Mesendoderm (in vitro differentiated cells): ENCODE results near the gene KIDINS220.

Experiments used
- DNase-seq: peaks from one replicate; pipeline ENCODE4 v3.0.0; 2013
- H2AK5ac ChIP-seq: 2 replicates; pipeline ENCODE4 v1.6.1; 2013; ENCODE audit warnings: low read length, inconsistent platforms
- H2BK120ac ChIP-seq: 2 replicates; pipeline ENCODE4 v1.6.1; 2013; ENCODE audit warnings: low read depth, mild to moderate bottlenecking, low read length, moderate library complexity, mixed read lengths
- H2BK15ac ChIP-seq: replicated peaks from 2 replicates; pipeline ENCODE4 v1.6.1; 2013; ENCODE audit warnings: low read depth, mild to moderate bottlenecking, moderate library complexity
- H2BK5ac ChIP-seq: 2 replicates; pipeline ENCODE4 v1.6.1; 2013; ENCODE audit warnings: low read length, inconsistent platforms
- H3K18ac ChIP-seq: 2 replicates; pipeline ENCODE4 v1.6.1; 2013; ENCODE audit warnings: mild to moderate bottlenecking, low read length, mixed read lengths
- H3K23ac ChIP-seq: one replicate; pipeline ENCODE4 v1.6.1; 2013; ENCODE audit warnings: low read length
- H3K27ac ChIP-seq: 2 replicates; pipeline ENCODE4 v1.5.1; 2013; ENCODE audit warnings: low read depth, mild to moderate bottlenecking, inconsistent platforms, low read length, moderate library complexity
- H3K27me3 ChIP-seq: 2 replicates; pipeline ENCODE4 v1.6.1; 2013; ENCODE audit warnings: low read length, control low read depth, mild to moderate bottlenecking, inconsistent platforms; ENCODE audit not compliant: insufficient read depth, poor library complexity
- H3K36me3 ChIP-seq: 2 replicates; pipeline ENCODE4 v1.6.1; 2013; ENCODE audit warnings: low read length, inconsistent platforms; ENCODE audit not compliant: control insufficient read depth, insufficient read depth
- H3K4ac ChIP-seq: one replicate; pipeline ENCODE4 v1.6.1; 2013; ENCODE audit warnings: low read depth, mild to moderate bottlenecking, low read length, moderate library complexity
- H3K4me1 ChIP-seq: 2 replicates; pipeline ENCODE4 v1.6.1; 2013; ENCODE audit warnings: low read depth, low read length, inconsistent platforms; ENCODE audit not compliant: control insufficient read depth
- H3K4me2 ChIP-seq: 2 replicates; pipeline ENCODE4 v1.6.1; 2013; ENCODE audit warnings: low read length
- H3K4me3 ChIP-seq: 2 replicates; pipeline ENCODE4 v1.5.1; 2013; ENCODE audit warnings: mild to moderate bottlenecking, low read length
- H3K56ac ChIP-seq: one replicate; pipeline ENCODE4 v1.6.1; 2013; ENCODE audit warnings: low read length
- H3K79me1 ChIP-seq: 2 replicates; pipeline ENCODE4 v1.6.1; 2013; ENCODE audit warnings: low read length, inconsistent platforms
- H3K79me2 ChIP-seq: 2 replicates; pipeline ENCODE4 v1.6.1; 2013; ENCODE audit warnings: mild to moderate bottlenecking, low read length; ENCODE audit not compliant: control insufficient read depth, insufficient read depth
- H3K9ac ChIP-seq: 2 replicates; pipeline ENCODE4 v1.6.1; 2013; ENCODE audit warnings: low read length, inconsistent platforms
- H4K5ac ChIP-seq: one replicate; pipeline ENCODE4 v1.6.1; 2013; ENCODE audit warnings: low read length
- H4K8ac ChIP-seq: one replicate; pipeline ENCODE4 v1.6.1; 2013; ENCODE audit warnings: low read depth, mild to moderate bottlenecking, control low read depth, low read length, moderate library complexity
- WGBS: extraction: QIAGEN DNeasy Blood & Tissue Kit; methylation state at CpG from one replicate; pipeline ENCODE4 v1.1.7; 2013; ENCODE audit warnings: low lambda C conversion rate, missing lambda C conversion rate; ENCODE audit not compliant: insufficient coverage; ENCODE audit errors: extremely low coverage; 5-methylcytosine and 5-hydroxymethylcytosine counted together

The KIDINS220 gene

DNA sequence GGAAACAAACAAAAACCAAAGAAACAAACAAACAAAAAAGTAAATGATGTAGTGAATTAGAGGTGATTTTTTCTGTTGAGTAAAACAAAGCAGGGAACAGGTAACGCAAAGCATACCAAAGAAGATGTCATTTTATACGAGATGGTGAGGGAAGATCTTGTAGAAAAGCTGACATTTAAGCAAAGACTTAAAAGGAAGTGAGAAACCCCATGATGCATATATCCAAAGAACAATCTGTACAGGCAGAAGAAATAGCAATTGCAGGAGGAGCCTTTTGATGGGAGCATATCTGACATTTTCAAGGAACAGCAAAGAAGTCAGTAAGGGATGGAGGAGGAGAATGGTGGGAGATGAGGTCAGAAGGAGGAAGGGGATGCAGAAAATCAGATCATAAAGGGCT lies 63.0 kb downstream of the KIDINS220 start:
- H3K18ac ChIP-seq, result no peak overlapping the region
- no peak overlapping the region for H3K4me3 ChIP-seq
- H3K36me3 ChIP-seq, result no peaks in the 10 kb centered on the region
- WGBS, result no CpG with 5 or more reads among the region's 2 CpGs
- no peaks in the 10 kb centered on the region for H3K27me3 ChIP-seq
- H3K79me2 ChIP-seq, result no peaks in the 10 kb centered on the region
- H2BK120ac ChIP-seq, result no peak overlapping the region
- DNase-seq, result no peak
- no peak overlapping the region for H2BK15ac ChIP-seq
- no peak overlapping the region for H2AK5ac ChIP-seq
- H3K4me1 ChIP-seq, result no peaks in the 10 kb centered on the region
- H3K9ac ChIP-seq, result no peak overlapping the region
- H4K5ac ChIP-seq, result no peak overlapping the region
- H3K27ac ChIP-seq, result no peak overlapping the region
- H3K79me1 ChIP-seq, result no peaks in the 10 kb centered on the region
- H3K4ac ChIP-seq, result no peak overlapping the region
- no peak overlapping the region for H3K23ac ChIP-seq
- no peak overlapping the region for H2BK5ac ChIP-seq
- no peak overlapping the region for H3K4me2 ChIP-seq
- H4K8ac ChIP-seq, result no peak overlapping the region
- H3K56ac ChIP-seq, result no peak overlapping the region

GRCh38 chr2:8767324-8767723 lies 70.1 kb downstream of the KIDINS220 start:
- Histone ChIP-seq H3K27ac (no peak overlapping the region), H2BK120ac (no peak overlapping the region), H3K56ac (no peak overlapping the region), H2BK5ac (no peak overlapping the region), H3K9ac (no peak overlapping the region), H3K79me1 (no peaks in the 10 kb centered on the region), H3K79me2 (no peaks in the 10 kb centered on the region), H3K4me3 (no peak overlapping the region), H3K36me3 (no peaks in the 10 kb centered on the region), H2BK15ac (no peak overlapping the region), H3K18ac (no peak overlapping the region), H4K5ac (no peak overlapping the region), H3K4me1 (no peaks in the 10 kb centered on the region), H2AK5ac (no peak overlapping the region), H3K4ac (no peak overlapping the region), H3K23ac (no peak overlapping the region), H3K4me2 (no peak overlapping the region), H4K8ac (no peak overlapping the region), H3K27me3 (no peaks in the 10 kb centered on the region)
- no CpG with 5 or more reads among the region's 1 CpG for WGBS
- no peak for DNase-seq

- DNase-seq, result peak; percentile 40
- H3K23ac ChIP-seq, result no peak overlapping the region
Observed at GRCh38 chr2:8761529-8762164, 75.8 kb downstream of the KIDINS220 start.

GRCh38 chr2:8756716-8757115 lies 80.7 kb downstream of the KIDINS220 start:
- H4K5ac ChIP-seq, result no peak overlapping the region
- H3K79me2 ChIP-seq, result no peaks in the 10 kb centered on the region
- no peak overlapping the region for H2AK5ac ChIP-seq
- WGBS, result no CpG with 5 or more reads among the region's 5 CpGs
- H3K56ac ChIP-seq, result no peak overlapping the region
- H2BK15ac ChIP-seq, result no peak overlapping the region
- no peak overlapping the region for H3K9ac ChIP-seq
- no peaks in the 10 kb centered on the region for H3K36me3 ChIP-seq
- H2BK5ac ChIP-seq, result no peak overlapping the region
- H3K18ac ChIP-seq, result no peak overlapping the region
- no peak overlapping the region for H3K4me3 ChIP-seq
- H3K4me2 ChIP-seq, result no peak overlapping the region
- no peak overlapping the region for H3K4ac ChIP-seq
- no peak overlapping the region for H3K23ac ChIP-seq
- H4K8ac ChIP-seq, result no peak overlapping the region
- H3K27me3 ChIP-seq, result no peaks in the 10 kb centered on the region
- no peaks in the 10 kb centered on the region for H3K79me1 ChIP-seq
- no peak overlapping the region for H3K27ac ChIP-seq
- no peaks in the 10 kb centered on the region for H3K4me1 ChIP-seq
- no peak for DNase-seq
- H2BK120ac ChIP-seq, result no peak overlapping the region

More at GRCh38 chr2:8761529-8762164, 75.8 kb downstream of the KIDINS220 start:
- H2BK5ac ChIP-seq, result no peak overlapping the region
- no peak overlapping the region for H3K4me3 ChIP-seq
- whole genome bisulfite sequencing, result no CpG with 5 or more reads among the region's 1 CpG
- H3K79me1 ChIP-seq, result no peaks in the 10 kb centered on the region
- no peak overlapping the region for H4K5ac ChIP-seq
- H3K9ac ChIP-seq, result no peak overlapping the region
- H3K18ac ChIP-seq, result no peak overlapping the region
- H2AK5ac ChIP-seq, result no peak overlapping the region
- no peaks in the 10 kb centered on the region for H3K27me3 ChIP-seq
- H3K27ac ChIP-seq, result no peak overlapping the region
- no peak overlapping the region for H2BK15ac ChIP-seq
- H3K4me2 ChIP-seq, result no peak overlapping the region
- no peak overlapping the region for H4K8ac ChIP-seq
- H2BK120ac ChIP-seq, result no peak overlapping the region
- no peaks in the 10 kb centered on the region for H3K79me2 ChIP-seq
- no peaks in the 10 kb centered on the region for H3K36me3 ChIP-seq
- no peak overlapping the region for H3K56ac ChIP-seq
- H3K4ac ChIP-seq, result no peak overlapping the region
- H3K4me1 ChIP-seq, result no peaks in the 10 kb centered on the region

GRCh38 chr2:8756230-8756629 lies 81.2 kb downstream of the KIDINS220 start:
- Histone ChIP-seq H2BK120ac (no peak overlapping the region), H3K79me2 (no peaks in the 10 kb centered on the region), H4K8ac (no peak overlapping the region), H3K27ac (no peak overlapping the region), H3K9ac (no peak overlapping the region), H3K4me2 (no peak overlapping the region), H3K4me3 (no peak overlapping the region), H3K36me3 (no peaks in the 10 kb centered on the region), H3K27me3 (no peaks in the 10 kb centered on the region), H3K4ac (no peak overlapping the region), H4K5ac (no peak overlapping the region), H3K79me1 (no peaks in the 10 kb centered on the region), H2AK5ac (no peak overlapping the region), H3K18ac (no peak overlapping the region), H3K56ac (no peak overlapping the region), H2BK5ac (no peak overlapping the region), H3K4me1 (no peaks in the 10 kb centered on the region), H2BK15ac (no peak overlapping the region), H3K23ac (no peak overlapping the region)
- DNase-seq, result no peak

GRCh38 chr2:8754106-8754776 lies 83.2 kb downstream of the KIDINS220 start:
- no peak overlapping the region for H3K27ac ChIP-seq
- no peak overlapping the region for H4K5ac ChIP-seq
- no peak overlapping the region for H2BK15ac ChIP-seq
- H3K36me3 ChIP-seq, result no peaks in the 10 kb centered on the region
- no peak overlapping the region for H3K18ac ChIP-seq
- DNase-seq, result no peak
- no peak overlapping the region for H2BK120ac ChIP-seq
- H4K8ac ChIP-seq, result no peak overlapping the region
- H2BK5ac ChIP-seq, result no peak overlapping the region
- H3K4me3 ChIP-seq, result no peak overlapping the region
- no peak overlapping the region for H3K9ac ChIP-seq
- H3K79me2 ChIP-seq, result no peaks in the 10 kb centered on the region
- H3K23ac ChIP-seq, result no peak overlapping the region
- H3K79me1 ChIP-seq, result no peaks in the 10 kb centered on the region
- H3K27me3 ChIP-seq, result no peaks in the 10 kb centered on the region
- H3K56ac ChIP-seq, result no peak overlapping the region
- no peaks in the 10 kb centered on the region for H3K4me1 ChIP-seq
- H3K4me2 ChIP-seq, result no peak overlapping the region
- no peak overlapping the region for H2AK5ac ChIP-seq
- no peak overlapping the region for H3K4ac ChIP-seq
